ENCODE results near the gene AZI2.

DNA sequence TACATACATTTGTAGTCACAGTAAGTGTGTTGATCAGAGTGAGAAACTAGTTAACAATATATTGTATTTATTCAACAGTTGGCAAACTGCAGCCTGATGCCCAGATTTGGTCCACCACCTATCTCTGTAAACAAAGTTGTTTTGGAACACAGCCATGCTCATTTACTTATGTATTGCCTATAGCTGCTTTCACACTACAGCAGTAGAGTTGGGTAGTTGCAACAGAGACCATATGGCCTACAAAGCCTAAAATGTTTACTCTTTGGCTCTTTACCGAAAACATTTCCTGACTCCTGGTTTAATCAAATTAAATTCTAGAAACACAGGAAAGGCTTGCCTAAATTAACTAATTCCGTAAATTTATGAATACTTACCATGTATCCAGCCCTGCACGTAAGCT lies 67.8 kb downstream of the AZI2 start:
- TF ChIP-seq CTCF (IDR thresholded peaks at IDR 0.05; ENCODE audit: low read length) (no peak), EZH2 (IDR thresholded peaks at IDR 0.05; ENCODE audit: borderline replicate concordance, low read length) (no peak)
